Heart right ventricle (tissue), 16 donors: ENCODE measurements around the gene SCGB1D4. TPM values are rescaled to one million over a fixed set of nuclear protein-coding genes. Genes with fewer than 3 reads are reported as not detected.

ENCODE experiments used
- ATAC-seq, 8 donors: fragments of 200-7000 bp; cut with Tn5 transposase; one replicate each; pipeline ENCODE4 v1.9.1; 2020; ENCODE audit warnings: mild to moderate bottlenecking in 8 of 8, moderate library complexity in 8 of 8, moderate number of reproducible peaks in 1 of 8
- DNase-seq, 2 donors: peaks; one replicate each; pipeline ENCODE4 v3.0.0-alpha.2; 2020
- H3K27ac ChIP-seq, 10 donors: fragments of 200-600 bp; sonication (generic) in 2 of 10; one replicate each; pipeline versions ENCODE4 v1.5.0 to v1.8.0; 2020 to 2022; ENCODE audit warnings: mild to moderate bottlenecking in 3 of 10
- H3K27me3 ChIP-seq, 7 donors: fragments of 200-600 bp; one replicate each; pipeline ENCODE4 v1.8.0; 2021 to 2022; ENCODE audit warnings: mild to moderate bottlenecking in 2 of 7
- H3K36me3 ChIP-seq, 9 donors: fragments of 200-600 bp; sonication (generic) in 1 of 9; one replicate each; pipeline versions ENCODE4 v1.5.0 to v1.8.0; 2020 to 2022; ENCODE audit warnings: mild to moderate bottlenecking in 2 of 9
- H3K4me1 ChIP-seq, 9 donors: fragments of 200-600 bp; sonication (generic) in 1 of 9; one replicate each; pipeline versions ENCODE4 v1.5.0 to v1.8.0; 2020 to 2022; ENCODE audit warnings: mild to moderate bottlenecking in 4 of 9
- H3K4me3 ChIP-seq, 10 donors: fragments of 200-600 bp; sonication (generic) in 2 of 10; one replicate each; pipeline versions ENCODE4 v1.5.0 to v1.8.0; 2020 to 2022; ENCODE audit warnings: mild to moderate bottlenecking in 7 of 10, moderate library complexity in 2 of 10
- H3K9me3 ChIP-seq, 11 donors: fragments of 200-600 bp in 10 of 11; sonication (generic) in 2 of 11; one replicate each; pipeline versions ENCODE4 v1.5.0 to v1.8.0; 2013 to 2022; ENCODE audit warnings: mild to moderate bottlenecking in 2 of 11, control low read depth in 1 of 11, moderate library complexity in 1 of 11
- WGBS, 2 donors: extraction: QIAGEN DNeasy Blood & Tissue Kit; methylation state at CpG; one replicate each; pipeline ENCODE4 v1.1.7; 2013; ENCODE audit warnings: inconsistent platforms in 1 of 2; 5-methylcytosine and 5-hydroxymethylcytosine counted together
- intact Hi-C, 10 donors: fragments of 100-400 bp; cut with DNase I; formaldehyde crosslinking; loops; one replicate each; pipeline versions ENCODE4 v1.11.1 to v1.14.2; 2022
- polyA plus RNA-seq, 2 donors: library from polyadenylated mRNA; stranded (reverse); fragments of 200-250 nt; gene quantifications; one replicate each; pipeline ENCODE4 v1.2.3, GENCODE V29; 2013
- total RNA-seq, 10 donors: library from RNA; stranded (reverse); fragmentation: NEBNext Ultra II Directional in 3 of 10; extraction: Animal tissue kit (Norgen Biotek cat#: 25700) in 3 of 10; gene quantifications; one replicate each; pipeline versions ENCODE4 v1.2.1 to v1.2.4, GENCODE V29; 2021 to 2023
- TF ChIP-seq, protein P1 (sequence below), 9 donors: fragments of 200-600 bp; sonication (generic) in 2 of 9; IDR thresholded peaks; one replicate each; pipeline versions ENCODE4 v1.5.0 to v1.8.0; 2021 to 2022; ENCODE audit warnings: antibody characterized with exemption in 9 of 9, mild to moderate bottlenecking in 5 of 9, moderate library complexity in 1 of 9
- donor health status: Arrhythmogenic right ventricular cardiomyopathy.
- donor health status: ischemic (EF 13 %, LVEDD 7.1; RV severe dilation, severe dysfunction).
- donor health status: healthy with polysubstance abuse.
- donor health status: DM: no; HTN: yes; CAD: no.
- donor health status: DM: no; HTN: no; CAD: no.
- donor health status: ischemic (EF 25% LVEDD 6.9; RV normal size, moderate dysfunction).
- donor health status: ischemic (EF 25% LVEDD 5.7; RV mildly dilated, moderate dysfunction).
- donor health status: healthy.
- donor health status: DM: yes; HTN: yes; CAD: no.
- donor health status: Ischemic cardiomyopathy.
- donor health status: ischemic (EF 35%, LVEDD 5.7; RV mildly dilated, moderate dysfunction).
- donor health status: nonischemic (EF 11% LVEDD 7.7; RV severe dilation, severe dysfunction).
- donor health status: DM: yes; HTN: yes; CAD: no.
- donor health status: PGD.
- donor health status: ischemic (EF 29% LVEDD 5.4; RV normal size, mild dysfunction).
- donor health status: nonischemic (EF 23%, LVEDD 6.1; RV moderate dilation, normal function).

The SCGB1D4 gene
- total and polyA plus RNA-seq, 12 donors = not detected

DNA sequence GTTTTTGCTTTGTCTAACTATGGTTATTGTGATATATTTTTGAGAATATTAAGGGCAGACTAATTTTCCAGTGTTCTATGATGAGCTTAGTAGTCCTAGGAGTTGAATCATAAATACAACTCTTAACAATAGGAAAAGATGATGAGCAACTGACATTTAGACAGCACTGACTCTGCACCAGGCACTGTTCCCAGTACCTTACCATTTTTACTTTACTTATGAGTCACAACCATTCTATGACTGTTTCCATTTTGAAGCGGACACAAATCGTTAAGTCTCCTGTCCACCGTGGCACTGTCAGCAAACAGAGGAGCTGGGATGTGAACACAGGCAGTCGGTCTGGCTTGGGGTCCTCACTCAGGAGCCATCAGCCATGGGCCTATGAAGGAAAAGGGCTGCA is 32.3 kb downstream of the SCGB1D4 start:
- intact Hi-C loops = no loop called here
- Histone ChIP-seq H3K4me3 (no peak overlapping the region), H3K27me3 (peaks cover 0 to 39% (median 17%) of the 10 kb centered on the region in 7 donors), H3K36me3 (no peaks in the 10 kb centered on the region), H3K4me1 (no peaks in the 10 kb centered on the region), H3K27ac (no peak overlapping the region), H3K9me3 (no peaks in the 10 kb centered on the region)
- ATAC-seq (no peak), DNase-seq (no peak)
- TF ChIP-seq, protein P1, sequence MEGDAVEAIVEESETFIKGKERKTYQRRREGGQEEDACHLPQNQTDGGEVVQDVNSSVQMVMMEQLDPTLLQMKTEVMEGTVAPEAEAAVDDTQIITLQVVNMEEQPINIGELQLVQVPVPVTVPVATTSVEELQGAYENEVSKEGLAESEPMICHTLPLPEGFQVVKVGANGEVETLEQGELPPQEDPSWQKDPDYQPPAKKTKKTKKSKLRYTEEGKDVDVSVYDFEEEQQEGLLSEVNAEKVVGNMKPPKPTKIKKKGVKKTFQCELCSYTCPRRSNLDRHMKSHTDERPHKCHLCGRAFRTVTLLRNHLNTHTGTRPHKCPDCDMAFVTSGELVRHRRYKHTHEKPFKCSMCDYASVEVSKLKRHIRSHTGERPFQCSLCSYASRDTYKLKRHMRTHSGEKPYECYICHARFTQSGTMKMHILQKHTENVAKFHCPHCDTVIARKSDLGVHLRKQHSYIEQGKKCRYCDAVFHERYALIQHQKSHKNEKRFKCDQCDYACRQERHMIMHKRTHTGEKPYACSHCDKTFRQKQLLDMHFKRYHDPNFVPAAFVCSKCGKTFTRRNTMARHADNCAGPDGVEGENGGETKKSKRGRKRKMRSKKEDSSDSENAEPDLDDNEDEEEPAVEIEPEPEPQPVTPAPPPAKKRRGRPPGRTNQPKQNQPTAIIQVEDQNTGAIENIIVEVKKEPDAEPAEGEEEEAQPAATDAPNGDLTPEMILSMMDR (IDR thresholded peaks at IDR 0.05) = no peak
- 70 to 75% methylated on average over 4 of the region's 4 CpGs for WGBS, 2 donors

DNA sequence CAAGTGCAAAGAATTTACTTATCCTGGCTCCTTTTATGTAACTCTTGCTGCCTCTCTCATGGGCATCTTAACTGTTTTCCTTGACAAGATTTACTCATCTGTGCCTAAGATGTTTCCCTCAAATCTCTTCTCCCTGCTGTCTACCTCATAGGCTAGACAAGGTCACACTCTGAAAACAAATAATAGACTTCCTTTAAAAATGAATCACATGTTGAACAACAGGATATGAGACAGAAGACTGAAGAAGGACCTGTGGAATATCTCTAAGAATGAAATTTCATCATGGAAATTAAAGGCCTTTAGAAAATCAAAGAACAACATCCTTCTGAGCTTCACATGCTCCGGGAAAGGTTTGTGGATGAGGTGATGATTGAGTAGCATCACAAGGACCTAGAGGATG is 34.9 kb downstream of the SCGB1D4 start:
- ATAC-seq = no peak
- Histone ChIP-seq H3K27ac (no peak overlapping the region), H3K4me3 (no peak overlapping the region), H3K4me1 (no peaks in the 10 kb centered on the region), H3K27me3 (peaks cover 0 to 23% (median 12%) of the 10 kb centered on the region in 7 donors), H3K9me3 (no peaks in the 10 kb centered on the region), H3K36me3 (no peaks in the 10 kb centered on the region)
- intact Hi-C loops = no loop called here
- 71 to 74% methylated on average over 1 of the region's 1 CpG for whole genome bisulfite sequencing, 2 donors
- TF ChIP-seq, protein P1 (IDR thresholded peaks at IDR 0.05) = no peak
- DNase-seq = no peak

DNA sequence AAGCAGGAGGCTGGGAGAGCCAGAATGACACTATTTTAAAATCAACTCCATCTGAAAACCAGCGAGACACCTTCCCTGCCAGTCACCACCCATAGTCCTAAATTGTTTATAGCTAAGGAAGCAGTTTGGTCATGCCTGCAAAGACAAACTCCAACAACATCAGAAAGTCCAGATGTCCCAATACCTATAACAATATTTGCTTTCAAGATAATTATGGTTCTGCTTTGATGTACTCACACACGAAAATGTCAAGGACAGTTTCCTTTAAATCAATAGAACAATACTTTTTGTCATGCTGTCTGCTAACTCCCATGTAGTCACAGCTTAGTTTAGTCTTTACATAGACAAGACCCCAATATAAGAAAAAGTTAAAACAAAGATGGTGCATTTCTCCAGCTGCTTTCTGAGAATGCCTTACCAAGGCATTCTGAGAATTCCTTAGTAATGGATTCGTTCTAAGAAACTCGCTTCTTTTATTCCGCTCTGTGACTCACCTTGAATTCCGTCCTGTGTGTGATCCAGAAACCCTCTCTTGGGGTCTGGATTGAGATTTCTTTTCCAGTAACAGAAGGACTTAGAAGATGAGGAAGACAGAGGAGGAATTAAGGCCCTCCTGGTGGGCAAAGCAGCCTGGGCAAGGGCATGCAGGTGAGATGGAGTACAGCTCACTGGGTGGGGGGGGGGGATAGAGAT is 38.5 kb downstream of the SCGB1D4 start:
- Histone ChIP-seq H3K4me3 (no peak overlapping the region), H3K36me3 (no peaks in the 10 kb centered on the region), H3K27me3 (peaks cover 0 to 13% (median 3%) of the 10 kb centered on the region in 7 donors), H3K4me1 (no peaks in the 10 kb centered on the region), H3K9me3 (no peaks in the 10 kb centered on the region), H3K27ac (no peak overlapping the region)
- no peak for DNase-seq
- intact Hi-C loops = no loop called here
- ATAC-seq = no peak
- TF ChIP-seq, protein P1 (IDR thresholded peaks at IDR 0.05) = no peak
- 66 to 73% methylated on average over 6 of the region's 6 CpGs for WGBS, 2 donors

DNA sequence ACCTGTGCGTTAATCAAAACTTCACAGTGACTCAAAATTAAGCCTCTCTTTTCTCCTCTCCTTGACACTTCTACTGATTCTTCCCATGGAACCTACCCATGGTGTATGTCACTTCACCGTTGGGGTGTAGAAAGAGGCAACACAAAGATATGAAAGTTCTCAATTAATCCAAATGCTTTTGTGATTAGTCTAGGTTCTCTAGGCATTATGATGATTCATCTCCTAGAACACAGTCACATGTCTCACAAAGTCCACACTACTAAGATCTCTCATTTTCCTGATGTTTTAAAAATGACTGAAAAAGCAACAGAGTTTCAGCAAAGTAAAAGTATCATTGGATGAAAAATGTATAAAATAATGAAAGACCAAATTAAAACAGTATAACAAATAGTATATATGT is 42.6 kb downstream of the SCGB1D4 start:
- TF ChIP-seq, protein P1 (IDR thresholded peaks at IDR 0.05) = no peak

More for the DNA sequence above, 42.6 kb downstream of the SCGB1D4 start:
- Histone ChIP-seq H3K4me1 (no peaks in the 10 kb centered on the region), H3K4me3 (no peak overlapping the region), H3K9me3 (peaks cover 0 to 30% (median 20%) of the 10 kb centered on the region in 11 donors), H3K27ac (no peak overlapping the region), H3K36me3 (no peaks in the 10 kb centered on the region), H3K27me3 (peaks cover 0 to 9% (median 0%) of the 10 kb centered on the region in 7 donors)
- WGBS, 2 donors = 87 to 89% methylated on average over 2 of the region's 2 CpGs
- intact Hi-C loops = no loop called here
- no peak for ATAC-seq
- no peak for DNase-seq
